SH-SY5Y (cell line): Measurements from ENCODE around the gene UBR4.

Source experiments
- GATA2 ChIP-seq: IDR thresholded peaks from 2 replicates; pipeline ENCODE4 v1.6.1; 2011; ENCODE audit warnings: mild to moderate bottlenecking, low read depth, low read length
- GATA3 ChIP-seq: IDR thresholded peaks from 2 replicates; pipeline ENCODE4 v1.6.1; 2011; ENCODE audit warnings: low read depth, mild to moderate bottlenecking, low read length, moderate library complexity

DNA sequence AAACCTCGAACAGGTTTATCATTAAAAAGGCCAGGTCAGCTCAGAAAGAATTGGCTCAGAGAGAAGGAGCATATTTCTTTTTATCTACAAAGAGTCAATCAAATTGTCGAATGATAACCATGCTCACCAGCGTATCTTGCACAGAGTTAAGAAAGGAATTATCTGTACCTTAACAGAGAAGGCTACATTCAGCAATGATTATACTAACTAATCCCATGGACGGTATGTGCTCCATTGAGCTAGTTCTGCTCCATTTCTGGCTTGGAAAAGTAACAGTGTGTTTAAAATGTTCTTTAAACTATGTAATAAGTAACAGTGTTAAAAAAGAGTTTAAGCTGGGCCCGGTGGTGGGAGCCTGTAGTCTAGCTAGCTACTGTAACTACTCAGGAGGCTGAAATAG, 4.2 kb downstream of the UBR4 start:
- TF ChIP-seq GATA2: no peak
- no peak for TF ChIP-seq GATA3
